WTC11 (cell line): ENCODE data around the gene SERTAD1. TPM values are rescaled to one million over a fixed set of nuclear protein-coding genes. Genes with fewer than 3 reads are reported as not detected.

Source experiments
- ATAC-seq: fragments of 200-7000 bp; cut with Tn5 transposase; 2 replicates; pipeline ENCODE4 v1.10.0; 2021; ENCODE audit warnings: mild to moderate bottlenecking, moderate library complexity
- CTCF ChIA-PET: fragments of 300-600 bp; sonication (Branson Sonifier 250); formaldehyde crosslinking; loops from one replicate; lab custom pipeline; 2021; ENCODE audit warnings: antibody characterized with exemption; lab: Charles Lee
- POLR2A ChIA-PET: fragments of 350-600 bp; sonication (Branson Sonifier 250); formaldehyde crosslinking; loops from one replicate; lab custom pipeline; 2021; ENCODE audit warnings: antibody characterized with exemption; lab: Charles Lee
- DNase-seq: peaks from one replicate; pipeline ENCODE4 v3.0.0; 2021; ENCODE audit warnings: low spot score
- H3K27ac Mint-ChIP-seq: 2 replicates; pipeline ENCODE4 v1.8.0; 2021; ENCODE audit warnings: mixed read lengths
- H3K27me3 Mint-ChIP-seq: 2 replicates; pipeline ENCODE4 v1.8.0; 2021; ENCODE audit warnings: low read depth, mild to moderate bottlenecking, moderate library complexity, mixed read lengths
- H3K36me3 Mint-ChIP-seq: 2 replicates; pipeline ENCODE4 v1.8.0; 2021; ENCODE audit warnings: mixed read lengths
- H3K4me1 Mint-ChIP-seq: 2 replicates; pipeline ENCODE4 v1.8.0; 2022; ENCODE audit warnings: mixed read lengths
- H3K4me3 Mint-ChIP-seq: 2 replicates; pipeline ENCODE4 v1.8.0; 2021; ENCODE audit warnings: mild to moderate bottlenecking, moderate library complexity, mixed read lengths
- H3K9me3 Mint-ChIP-seq: 2 replicates; pipeline ENCODE4 v1.8.0; 2021; ENCODE audit warnings: mixed read lengths
- ESRRA ChIP-seq: sonication (generic); formaldehyde crosslinking; IDR thresholded peaks from 2 replicates; pipeline ENCODE4 v1.8.1; 2022; ENCODE audit warnings: mild to moderate bottlenecking, missing genetic modification reagents, borderline replicate concordance
- GABPB1 ChIP-seq: sonication (generic); formaldehyde crosslinking; IDR thresholded peaks from 2 replicates; pipeline ENCODE4 v1.8.1; 2023; ENCODE audit warnings: mild to moderate bottlenecking, missing genetic modification reagents
- HMGA2 ChIP-seq: fragments of 250-450 bp; sonication (Bioruptor Pico); IDR thresholded peaks from 2 replicates; pipeline ENCODE4 v1.4.0; 2021; ENCODE audit warnings: mild to moderate bottlenecking, moderate library complexity
- MXD4 ChIP-seq: fragments of 250-450 bp; sonication (Bioruptor Pico); IDR thresholded peaks from 2 replicates; pipeline ENCODE4 v1.8.0; 2021; ENCODE audit warnings: mild to moderate bottlenecking, moderate library complexity, borderline replicate concordance
- OVOL2 ChIP-seq: fragments of 250-450 bp; sonication (Bioruptor Pico); IDR thresholded peaks from 2 replicates; pipeline ENCODE4 v1.9.0; 2021; ENCODE audit warnings: mild to moderate bottlenecking, borderline replicate concordance
- SMAD4 ChIP-seq: sonication (generic); formaldehyde crosslinking; IDR thresholded peaks from 2 replicates; pipeline ENCODE4 v1.8.0; 2022; ENCODE audit warnings: mild to moderate bottlenecking, missing genetic modification reagents
- ZNF121 ChIP-seq: sonication (generic); formaldehyde crosslinking; IDR thresholded peaks from 2 replicates; pipeline ENCODE4 v1.8.0; 2023; ENCODE audit warnings: missing genetic modification reagents
- ZNF232 ChIP-seq: sonication (generic); formaldehyde crosslinking; IDR thresholded peaks from 2 replicates; pipeline ENCODE4 v1.8.0; 2022; ENCODE audit warnings: mild to moderate bottlenecking, missing genetic modification reagents
- ZNF317 ChIP-seq: sonication (generic); formaldehyde crosslinking; IDR thresholded peaks from 2 replicates; pipeline ENCODE4 v1.8.1; 2023; ENCODE audit warnings: low read depth, mild to moderate bottlenecking, moderate library complexity, missing genetic modification reagents, borderline replicate concordance
- ZNF416 ChIP-seq: fragments of 250-450 bp; sonication (Bioruptor Pico); IDR thresholded peaks from 2 replicates; pipeline ENCODE4 v1.9.0; 2021; ENCODE audit warnings: mild to moderate bottlenecking, inconsistent platforms
- total RNA-seq: library from RNA; stranded (reverse); gene quantifications from 3 replicates; pipeline ENCODE4 v1.2.3, GENCODE V29; 2021
- TF ChIP-seq, protein P1 (sequence below): sonication (generic); formaldehyde crosslinking; conservative IDR thresholded peaks from 2 replicates; pipeline ENCODE4 v1.8.1; 2023; ENCODE audit warnings: mild to moderate bottlenecking, low read depth, missing genetic modification reagents, moderate library complexity
- TF ChIP-seq, protein P2 (sequence below): fragments of 250-450 bp; sonication (Bioruptor Pico); IDR thresholded peaks from 2 replicates; pipeline ENCODE4 v1.9.0; 2021; ENCODE audit warnings: mild to moderate bottlenecking, borderline replicate concordance
- TF ChIP-seq, protein P3 (sequence below): fragments of 250-450 bp; sonication (Bioruptor Pico); IDR thresholded peaks from 2 replicates; pipeline ENCODE4 v1.8.0; 2021; ENCODE audit warnings: mild to moderate bottlenecking

Gene SERTAD1
- total RNA-seq, 1 experiment from 2014 or later: 6.8 TPM

DNA sequence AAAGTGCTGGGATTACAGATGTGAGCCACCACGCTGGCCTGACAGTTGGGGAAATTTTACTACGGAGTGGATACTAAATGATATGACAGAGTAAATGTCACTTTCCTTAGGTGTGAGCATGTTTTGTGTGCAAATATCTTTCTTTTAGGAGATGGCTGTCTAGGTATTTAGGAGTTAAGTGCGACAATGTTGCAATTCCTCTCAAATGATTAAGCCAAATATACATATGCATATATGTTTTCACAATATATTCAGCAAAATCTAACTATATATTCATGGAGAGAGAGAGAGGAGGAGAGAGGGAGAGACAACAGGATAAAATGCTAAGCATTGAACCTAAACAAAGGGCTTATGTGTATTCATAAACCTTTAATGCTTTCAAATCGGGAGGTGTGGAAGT is 23.7 kb upstream of the SERTAD1 start (continued):
- TF ChIP-seq, protein P1, sequence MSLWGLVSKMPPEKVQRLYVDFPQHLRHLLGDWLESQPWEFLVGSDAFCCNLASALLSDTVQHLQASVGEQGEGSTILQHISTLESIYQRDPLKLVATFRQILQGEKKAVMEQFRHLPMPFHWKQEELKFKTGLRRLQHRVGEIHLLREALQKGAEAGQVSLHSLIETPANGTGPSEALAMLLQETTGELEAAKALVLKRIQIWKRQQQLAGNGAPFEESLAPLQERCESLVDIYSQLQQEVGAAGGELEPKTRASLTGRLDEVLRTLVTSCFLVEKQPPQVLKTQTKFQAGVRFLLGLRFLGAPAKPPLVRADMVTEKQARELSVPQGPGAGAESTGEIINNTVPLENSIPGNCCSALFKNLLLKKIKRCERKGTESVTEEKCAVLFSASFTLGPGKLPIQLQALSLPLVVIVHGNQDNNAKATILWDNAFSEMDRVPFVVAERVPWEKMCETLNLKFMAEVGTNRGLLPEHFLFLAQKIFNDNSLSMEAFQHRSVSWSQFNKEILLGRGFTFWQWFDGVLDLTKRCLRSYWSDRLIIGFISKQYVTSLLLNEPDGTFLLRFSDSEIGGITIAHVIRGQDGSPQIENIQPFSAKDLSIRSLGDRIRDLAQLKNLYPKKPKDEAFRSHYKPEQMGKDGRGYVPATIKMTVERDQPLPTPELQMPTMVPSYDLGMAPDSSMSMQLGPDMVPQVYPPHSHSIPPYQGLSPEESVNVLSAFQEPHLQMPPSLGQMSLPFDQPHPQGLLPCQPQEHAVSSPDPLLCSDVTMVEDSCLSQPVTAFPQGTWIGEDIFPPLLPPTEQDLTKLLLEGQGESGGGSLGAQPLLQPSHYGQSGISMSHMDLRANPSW (CRISPR knock-in tag): no peak
- TF ChIP-seq OVOL2 (CRISPR knock-in tag): no peak
- TF ChIP-seq HMGA2 (CRISPR knock-in tag): no peak
- TF ChIP-seq ESRRA (CRISPR knock-in tag): no peak
- TF ChIP-seq, protein P2, sequence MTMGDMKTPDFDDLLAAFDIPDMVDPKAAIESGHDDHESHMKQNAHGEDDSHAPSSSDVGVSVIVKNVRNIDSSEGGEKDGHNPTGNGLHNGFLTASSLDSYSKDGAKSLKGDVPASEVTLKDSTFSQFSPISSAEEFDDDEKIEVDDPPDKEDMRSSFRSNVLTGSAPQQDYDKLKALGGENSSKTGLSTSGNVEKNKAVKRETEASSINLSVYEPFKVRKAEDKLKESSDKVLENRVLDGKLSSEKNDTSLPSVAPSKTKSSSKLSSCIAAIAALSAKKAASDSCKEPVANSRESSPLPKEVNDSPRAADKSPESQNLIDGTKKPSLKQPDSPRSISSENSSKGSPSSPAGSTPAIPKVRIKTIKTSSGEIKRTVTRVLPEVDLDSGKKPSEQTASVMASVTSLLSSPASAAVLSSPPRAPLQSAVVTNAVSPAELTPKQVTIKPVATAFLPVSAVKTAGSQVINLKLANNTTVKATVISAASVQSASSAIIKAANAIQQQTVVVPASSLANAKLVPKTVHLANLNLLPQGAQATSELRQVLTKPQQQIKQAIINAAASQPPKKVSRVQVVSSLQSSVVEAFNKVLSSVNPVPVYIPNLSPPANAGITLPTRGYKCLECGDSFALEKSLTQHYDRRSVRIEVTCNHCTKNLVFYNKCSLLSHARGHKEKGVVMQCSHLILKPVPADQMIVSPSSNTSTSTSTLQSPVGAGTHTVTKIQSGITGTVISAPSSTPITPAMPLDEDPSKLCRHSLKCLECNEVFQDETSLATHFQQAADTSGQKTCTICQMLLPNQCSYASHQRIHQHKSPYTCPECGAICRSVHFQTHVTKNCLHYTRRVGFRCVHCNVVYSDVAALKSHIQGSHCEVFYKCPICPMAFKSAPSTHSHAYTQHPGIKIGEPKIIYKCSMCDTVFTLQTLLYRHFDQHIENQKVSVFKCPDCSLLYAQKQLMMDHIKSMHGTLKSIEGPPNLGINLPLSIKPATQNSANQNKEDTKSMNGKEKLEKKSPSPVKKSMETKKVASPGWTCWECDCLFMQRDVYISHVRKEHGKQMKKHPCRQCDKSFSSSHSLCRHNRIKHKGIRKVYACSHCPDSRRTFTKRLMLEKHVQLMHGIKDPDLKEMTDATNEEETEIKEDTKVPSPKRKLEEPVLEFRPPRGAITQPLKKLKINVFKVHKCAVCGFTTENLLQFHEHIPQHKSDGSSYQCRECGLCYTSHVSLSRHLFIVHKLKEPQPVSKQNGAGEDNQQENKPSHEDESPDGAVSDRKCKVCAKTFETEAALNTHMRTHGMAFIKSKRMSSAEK: no peak
- no peak for TF ChIP-seq GABPB1 (CRISPR knock-in tag)
- TF ChIP-seq, protein P3, sequence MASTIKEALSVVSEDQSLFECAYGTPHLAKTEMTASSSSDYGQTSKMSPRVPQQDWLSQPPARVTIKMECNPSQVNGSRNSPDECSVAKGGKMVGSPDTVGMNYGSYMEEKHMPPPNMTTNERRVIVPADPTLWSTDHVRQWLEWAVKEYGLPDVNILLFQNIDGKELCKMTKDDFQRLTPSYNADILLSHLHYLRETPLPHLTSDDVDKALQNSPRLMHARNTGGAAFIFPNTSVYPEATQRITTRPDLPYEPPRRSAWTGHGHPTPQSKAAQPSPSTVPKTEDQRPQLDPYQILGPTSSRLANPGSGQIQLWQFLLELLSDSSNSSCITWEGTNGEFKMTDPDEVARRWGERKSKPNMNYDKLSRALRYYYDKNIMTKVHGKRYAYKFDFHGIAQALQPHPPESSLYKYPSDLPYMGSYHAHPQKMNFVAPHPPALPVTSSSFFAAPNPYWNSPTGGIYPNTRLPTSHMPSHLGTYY: no peak
- TF ChIP-seq ZNF232 (CRISPR knock-in tag): no peak

DNA sequence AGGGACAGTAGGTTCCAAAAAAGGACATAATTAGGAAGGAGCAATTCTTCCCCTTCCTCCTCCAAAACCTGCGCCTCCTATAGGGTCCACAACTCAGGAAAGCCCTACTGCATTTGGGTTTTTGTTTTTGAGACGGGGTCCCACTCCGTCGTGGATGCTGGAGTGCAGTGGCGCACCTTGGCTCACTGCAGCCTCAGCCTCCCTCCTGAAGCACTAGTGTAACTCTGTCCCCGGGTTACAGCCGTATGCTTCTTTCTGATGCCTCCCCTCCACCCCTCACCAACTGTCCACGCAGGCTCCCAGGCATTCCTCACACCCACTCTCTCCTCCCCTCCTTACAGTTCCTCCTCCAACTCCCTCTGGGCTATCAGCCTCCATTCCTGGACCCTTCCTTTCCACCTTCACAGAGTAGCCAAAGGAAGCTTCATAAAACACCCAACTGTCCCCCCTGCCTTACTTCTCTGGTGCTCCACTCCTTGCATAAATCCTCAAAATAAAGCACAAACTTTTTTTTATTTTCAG is 20.5 kb upstream of the SERTAD1 start:
- peaks cover 30% of the 10 kb centered on the region for H3K4me1 Mint-ChIP-seq
- ATAC-seq (no peak), DNase-seq (no peak)
- no peaks in the 10 kb centered on the region for H3K9me3 Mint-ChIP-seq
- peak overlapping the region; percentile 99 for H3K27ac Mint-ChIP-seq
- peaks cover 11% of the 10 kb centered on the region for H3K36me3 Mint-ChIP-seq
- TF ChIP-seq MXD4 (CRISPR knock-in tag): no peak
- no peak for TF ChIP-seq SMAD4 (CRISPR knock-in tag)
- H3K27me3 Mint-ChIP-seq: no peaks in the 10 kb centered on the region
- ChIA-PET POLR2A (interaction anchor here (1.3 to 1.5 kb wide), 2 partner anchors 19 to 20 kb away, joined by 3 to 5 read pairs; partner anchors contain the start of genes BLVRB and SERTAD1), CTCF (no interaction called here)
- H3K4me3 Mint-ChIP-seq: no peak overlapping the region

DNA sequence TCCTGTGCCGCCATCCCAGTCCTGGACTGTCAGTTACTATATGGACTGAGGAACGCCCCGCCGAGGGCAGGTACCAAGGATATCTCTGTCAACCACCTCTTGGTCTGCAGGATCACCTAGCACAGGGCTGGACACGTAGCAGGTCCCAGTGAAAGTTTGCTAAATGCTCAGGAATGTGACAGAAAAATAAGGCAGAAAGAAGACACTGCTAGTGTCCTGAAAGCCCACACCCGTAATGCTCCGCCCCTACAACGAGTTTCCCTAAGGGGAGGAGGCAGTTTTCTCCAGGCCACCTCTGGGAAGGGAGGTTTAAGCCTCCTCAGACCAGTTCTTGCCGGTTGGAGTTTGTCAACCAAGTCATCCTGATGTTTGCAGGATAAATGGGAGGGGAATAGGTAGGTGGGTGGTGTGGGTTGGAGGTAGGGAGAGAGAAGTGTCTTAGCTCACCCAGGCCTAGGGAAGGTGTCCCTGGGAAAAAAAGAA is 20.0 kb upstream of the SERTAD1 start:
- no peaks in the 10 kb centered on the region for H3K27me3 Mint-ChIP-seq
- TF ChIP-seq ZNF317 (CRISPR knock-in tag): no peak
- no peak for TF ChIP-seq ZNF121 (CRISPR knock-in tag)
- no peak for TF ChIP-seq ZNF416 (CRISPR knock-in tag)
- H3K36me3 Mint-ChIP-seq: peaks cover 15% of the 10 kb centered on the region
- H3K9me3 Mint-ChIP-seq: no peaks in the 10 kb centered on the region
- peaks cover 26% of the 10 kb centered on the region for H3K4me1 Mint-ChIP-seq
- ATAC-seq (no peak), DNase-seq (peak; percentile 66)
- CTCF ChIA-PET: no interaction called here
- POLR2A ChIA-PET: interaction anchor here (1.3 to 3.9 kb wide), 4 partner anchors 19 to 25 kb away, joined by 3 to 32 read pairs (median 4); partner anchors contain the start of genes BLVRB and SERTAD1
- peak overlapping the region; percentile 58 for H3K4me3 Mint-ChIP-seq
- peak overlapping the region; percentile 99 for H3K27ac Mint-ChIP-seq
